ENCODE measurements around the gene KIAA0930.
"Not testable (repeated sequence)": the region's sequence is repeated elsewhere in the genome, so short reads cannot be mapped to it uniquely, and the experiment has no call there.

Gene KIAA0930

GRCh38 chr22:45262931-45263462 is 22.3 kb upstream of the KIAA0930 start:
- no peak for DNase-seq (ENCODE audit: low spot score)

DNA sequence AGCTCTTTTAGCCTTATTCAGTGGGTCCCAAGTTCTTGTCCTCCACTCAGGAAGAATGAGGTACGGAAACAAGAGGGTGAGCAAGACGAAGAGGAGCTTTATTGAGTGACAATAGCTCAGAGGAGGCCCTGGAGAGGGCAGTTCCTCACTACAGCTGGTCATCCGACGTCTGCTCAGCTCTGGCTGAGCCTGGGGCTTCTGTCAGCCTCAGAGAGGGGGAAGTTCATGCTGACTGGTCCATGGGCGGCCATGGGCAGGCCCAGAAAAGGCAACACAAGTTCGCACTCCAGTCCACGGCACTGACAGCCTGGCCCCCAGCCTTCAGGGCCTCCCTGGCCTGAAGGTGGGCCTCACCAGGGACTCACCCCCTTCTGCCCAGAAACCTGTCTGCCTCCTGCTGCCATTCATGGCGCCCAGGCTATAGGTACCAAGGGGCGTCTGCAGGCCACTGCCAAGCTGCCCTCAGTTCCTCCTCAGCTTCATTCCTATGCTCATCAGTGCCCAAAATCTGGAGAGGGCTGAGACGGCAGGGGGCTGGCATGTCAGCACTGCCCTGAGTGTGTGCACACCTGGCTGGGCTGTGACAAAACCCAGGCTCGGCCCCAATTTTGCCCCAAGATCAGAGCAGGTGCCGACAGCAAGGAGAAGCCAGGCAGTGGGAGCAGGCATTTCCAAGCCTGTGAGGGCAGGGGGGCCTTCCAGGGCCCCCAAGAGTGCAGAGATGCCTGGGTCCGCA is 21.7 kb upstream of the KIAA0930 start:
- DNase-seq (ENCODE audit: low spot score): no peak

DNA sequence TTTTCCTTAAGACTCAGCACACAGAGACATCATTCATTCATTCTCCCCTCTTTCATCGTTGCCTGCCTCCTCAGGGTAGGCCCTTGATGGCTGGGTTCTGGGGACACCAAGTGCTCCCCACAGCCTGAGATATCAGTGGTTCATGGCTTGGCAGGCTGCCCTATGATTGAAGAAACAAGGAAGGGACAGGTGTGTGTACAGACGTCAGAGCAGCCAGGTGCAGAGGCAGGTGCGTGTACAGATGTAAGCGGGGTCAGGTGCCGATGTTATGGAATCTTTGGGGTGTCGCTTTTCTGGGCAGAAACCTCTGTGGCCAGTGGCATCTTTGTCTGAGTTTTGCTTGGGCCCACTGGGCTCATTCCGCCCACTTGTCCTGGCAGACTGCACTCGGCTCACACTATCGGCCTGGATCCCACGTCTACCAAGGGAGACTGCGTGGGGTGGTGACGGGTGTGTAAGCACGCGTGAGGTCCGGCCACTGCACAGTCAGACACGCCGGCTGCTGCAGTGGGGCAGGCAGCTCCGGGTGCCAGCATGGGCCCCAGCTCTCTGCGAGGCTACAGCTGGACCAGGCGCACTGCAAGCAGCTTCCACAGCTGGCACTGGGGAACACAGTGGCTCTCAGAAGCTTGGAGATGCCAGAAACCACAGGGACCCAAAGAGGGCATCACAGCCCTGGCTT is 20.9 kb upstream of the KIAA0930 start:
- no peak for DNase-seq (ENCODE audit: low spot score)

GRCh38 chr22:45260395-45260759 is 19.7 kb upstream of the KIAA0930 start:
- DNase-seq (ENCODE audit: low spot score): not testable (repeated sequence)

GRCh38 chr22:45259754-45260394 is 19.2 kb upstream of the KIAA0930 start:
- DNase-seq (ENCODE audit: low spot score): no peak

- DNase-seq (ENCODE audit: low spot score): not testable (repeated sequence)
These were observed 17.2 kb upstream of the KIAA0930 start for GRCh38 chr22:45257941-45258340.

- DNase-seq (ENCODE audit: low spot score): no peak
These were observed 14.1 kb upstream of the KIAA0930 start for GRCh38 chr22:45254789-45255278.

DNA sequence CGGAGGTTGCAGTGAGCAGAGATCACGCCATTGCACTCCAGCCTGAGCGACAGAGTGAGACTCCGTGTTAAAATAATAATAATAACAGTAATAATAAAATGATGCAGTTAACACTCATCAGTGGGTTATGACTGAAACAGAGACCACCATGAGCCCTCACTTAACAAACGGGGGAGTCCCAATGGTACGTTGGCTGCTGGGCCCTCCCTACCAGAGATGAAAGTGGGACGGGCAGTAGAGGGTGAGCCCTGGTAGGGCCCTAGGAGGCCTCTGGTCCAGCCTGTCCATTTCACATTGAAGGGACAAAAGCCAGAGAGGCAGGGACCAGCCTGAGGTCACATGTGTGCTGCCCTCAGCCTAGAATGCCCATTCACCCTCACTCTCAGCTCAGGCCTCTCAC is 13.7 kb upstream of the KIAA0930 start:
- no peak for DNase-seq (ENCODE audit: low spot score)

DNA sequence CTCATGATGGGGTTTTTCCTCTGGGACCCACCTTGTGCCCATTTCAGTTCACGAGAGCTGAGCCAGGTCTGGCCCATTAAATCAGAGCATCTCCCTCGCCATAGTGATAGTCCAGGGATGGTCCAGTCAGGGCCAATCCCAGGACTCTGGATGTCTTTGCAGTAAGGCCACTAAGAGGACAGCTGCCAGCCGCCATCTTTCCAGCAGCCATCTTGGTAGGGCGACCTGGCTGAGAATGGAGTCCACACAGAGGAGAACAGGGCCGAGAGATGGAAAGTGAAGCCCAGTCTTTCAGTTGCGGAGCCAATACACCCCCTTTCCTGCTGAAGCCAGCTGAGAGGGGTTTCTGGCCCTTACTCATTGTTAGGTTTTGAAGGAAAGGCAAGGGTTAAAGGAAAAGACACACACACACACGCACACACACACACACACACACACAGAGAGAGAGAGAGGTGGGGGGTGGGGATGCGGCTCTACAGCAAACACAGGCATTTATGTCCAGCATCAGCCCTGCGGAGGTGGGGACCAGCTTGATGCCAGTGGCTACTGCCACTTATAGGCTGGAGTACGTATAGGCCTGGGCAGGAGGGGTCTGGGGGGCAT is 12.4 kb upstream of the KIAA0930 start:
- no peak for DNase-seq (ENCODE audit: low spot score)

GRCh38 chr22:45251825-45252224 is 11.1 kb upstream of the KIAA0930 start:
- no peak for DNase-seq (ENCODE audit: low spot score)

DNA sequence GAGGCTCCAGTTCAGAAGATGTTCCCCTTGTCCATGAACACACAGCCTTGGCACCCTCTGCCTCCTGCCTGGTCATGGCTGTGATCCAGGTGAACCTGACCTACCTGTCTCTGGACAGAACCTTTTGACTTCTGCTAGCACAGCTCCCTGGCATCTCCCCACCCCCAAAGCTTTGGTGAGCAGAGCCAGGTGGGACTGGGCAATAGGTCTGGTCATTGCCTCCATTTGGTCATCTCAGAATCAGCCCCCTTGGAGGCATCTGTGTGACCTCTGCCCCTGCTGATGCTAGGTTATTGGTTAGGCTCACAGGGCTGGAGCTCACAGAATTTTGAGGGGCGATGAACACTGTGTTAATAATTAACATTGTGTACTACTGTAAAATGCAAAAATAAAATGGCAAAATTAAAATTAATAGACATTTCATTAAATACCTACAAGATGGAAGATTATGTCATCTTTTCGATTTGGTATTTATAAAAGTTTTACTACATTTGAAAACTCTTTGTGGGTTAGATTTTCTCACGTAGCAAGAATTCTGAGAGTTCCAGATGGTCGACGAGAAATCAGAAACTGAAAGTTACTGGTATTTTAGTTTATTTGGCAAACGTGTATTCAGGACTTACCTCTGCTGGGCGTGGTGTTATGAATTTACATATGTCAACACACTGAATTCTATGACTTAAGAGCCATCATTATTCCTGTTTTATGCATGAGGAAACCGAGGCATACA is 8.3 kb upstream of the KIAA0930 start:
- DNase-seq (ENCODE audit: low spot score): no peak

DNA sequence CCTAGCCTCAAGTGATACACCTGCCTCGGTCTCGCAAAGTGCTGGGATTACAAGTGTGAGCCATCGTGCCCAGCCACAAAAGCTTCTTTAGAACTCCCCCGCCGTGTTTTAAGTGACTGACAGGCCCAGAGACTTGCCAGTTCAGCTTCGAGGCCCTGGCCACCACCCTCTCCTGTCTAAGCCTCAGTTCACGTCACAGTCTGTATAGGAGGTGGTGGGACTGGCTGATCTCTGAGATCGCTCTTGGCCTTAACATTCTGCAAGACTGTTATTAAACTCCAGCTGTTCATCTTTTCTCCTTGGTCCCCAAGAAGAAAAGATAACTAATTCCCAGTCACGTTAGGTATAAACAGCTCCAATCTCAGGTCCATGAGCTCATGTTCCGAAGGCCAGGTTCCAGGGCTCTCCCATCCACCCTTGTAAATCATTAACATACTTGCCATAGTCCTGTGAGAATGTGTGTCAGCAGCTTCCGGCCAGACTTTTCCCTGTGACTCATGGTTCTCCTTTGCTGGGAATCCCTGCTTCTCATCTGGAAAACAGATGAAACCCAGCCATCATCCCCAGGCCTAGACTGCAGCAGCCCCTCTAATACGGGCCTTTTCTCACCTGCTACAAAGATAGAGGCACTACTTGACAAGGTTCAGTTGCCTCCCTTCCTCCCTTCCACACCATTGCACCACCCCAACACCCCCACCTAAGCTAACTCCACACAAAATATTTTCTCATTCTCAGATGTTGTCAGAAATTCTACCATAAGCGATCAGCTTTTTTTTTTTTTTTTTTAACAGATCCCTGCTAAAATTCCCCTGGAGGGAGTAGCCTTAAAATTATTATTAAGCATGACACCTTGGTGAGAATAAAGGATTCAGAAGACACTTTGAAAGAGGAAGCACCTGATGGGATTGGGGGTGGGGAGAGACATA is 5.6 kb upstream of the KIAA0930 start:
- DNase-seq (ENCODE audit: low spot score): peak; percentile 84

- DNase-seq (ENCODE audit: low spot score): no peak
These were observed 4.2 kb upstream of the KIAA0930 start for GRCh38 chr22:45244916-45245315.

- no peak for DNase-seq (ENCODE audit: low spot score)
These were observed 2.1 kb upstream of the KIAA0930 start for GRCh38 chr22:45242778-45243191.

GRCh38 chr22:45240104-45240809 is 437 bp downstream of the KIAA0930 start:
- peak; percentile 24 for DNase-seq (ENCODE audit: low spot score)

DNA sequence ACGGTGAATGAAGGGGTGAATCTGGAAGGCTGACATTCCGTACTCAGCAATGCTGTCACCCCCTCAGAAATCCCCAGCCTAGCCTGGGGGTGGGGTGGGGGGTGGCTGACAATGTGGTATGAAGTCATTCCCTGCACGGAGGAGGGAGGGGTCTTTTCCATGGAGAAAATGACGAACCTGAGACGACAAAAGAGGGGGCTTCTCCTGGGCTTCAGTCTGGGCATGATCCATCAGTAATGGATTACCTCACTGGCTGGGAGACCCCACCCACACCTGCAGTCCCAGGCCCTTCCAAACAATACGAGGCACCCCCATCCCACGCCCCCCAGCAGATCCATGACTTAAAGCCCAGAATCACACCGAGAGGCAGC is 1.0 kb downstream of the KIAA0930 start:
- DNase-seq (ENCODE audit: low spot score): no peak

GRCh38 chr22:45238957-45239680 is 1.6 kb downstream of the KIAA0930 start:
- no peak for DNase-seq (ENCODE audit: low spot score)

DNA sequence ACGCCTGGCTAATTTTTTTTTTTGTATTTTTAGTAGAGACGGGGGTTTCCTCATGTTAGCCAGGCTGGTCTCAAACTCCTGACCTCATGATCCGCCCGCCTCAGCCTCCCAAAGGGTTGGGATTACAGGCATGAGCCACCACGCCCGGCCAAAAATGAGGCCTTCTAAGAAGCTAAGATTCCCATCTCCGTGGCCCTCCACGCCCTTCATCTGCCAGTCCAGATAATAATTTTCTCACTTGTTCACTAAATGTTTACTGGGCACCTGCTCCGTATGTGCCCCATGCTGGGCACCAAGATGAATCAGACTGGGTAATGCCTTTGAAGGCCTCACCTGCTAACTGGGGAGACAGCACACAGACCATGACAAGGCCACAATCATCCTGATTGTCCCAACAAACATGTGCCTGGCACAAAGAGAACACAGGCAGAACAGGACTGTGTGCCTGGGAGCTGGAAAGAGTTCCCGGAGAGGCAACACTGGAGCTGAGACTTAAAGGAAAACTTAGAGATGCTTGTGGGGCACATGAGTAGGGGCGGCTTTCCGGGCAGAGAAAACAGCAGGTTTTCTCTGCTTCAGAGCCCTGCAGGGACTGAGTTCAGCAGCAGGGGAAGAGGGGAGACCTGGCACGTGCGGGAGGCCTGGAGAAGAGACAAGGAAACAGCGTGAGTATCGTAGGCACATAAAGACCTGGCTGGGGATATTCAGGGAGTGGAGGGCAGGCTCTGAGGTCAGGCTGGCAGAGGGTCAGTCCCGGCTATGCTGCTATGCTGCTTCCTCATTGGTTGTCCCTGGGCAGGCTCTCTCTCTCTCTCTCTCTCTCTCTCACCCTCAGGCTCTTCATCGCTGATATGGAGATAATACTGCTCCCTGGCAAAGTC is 2.4 kb downstream of the KIAA0930 start:
- DNase-seq (ENCODE audit: low spot score): no peak
